ENCODE data around the gene SART1. TPM values are rescaled to one million over a fixed set of nuclear protein-coding genes. Genes with fewer than 3 reads are reported as not detected.

The SART1 gene
- total RNA-seq, 1 donor from 2014 or later: 37.3 TPM

GRCh38 chr11:65997286-65997685 is 35.8 kb downstream of the SART1 start:
- Mint-ChIP-seq H3K4me1 (ENCODE audit: low read depth) (peaks cover 16% of the 10 kb centered on the region), H3K9me3 (ENCODE audit: low read depth) (no peaks in the 10 kb centered on the region), H3K4me3 (ENCODE audit: unreplicated experiment) (no peak overlapping the region), H3K27me3 (ENCODE audit: low read depth) (no peaks in the 10 kb centered on the region), H3K27ac (ENCODE audit: unreplicated experiment) (no peak overlapping the region), H3K36me3 (ENCODE audit: low read depth) (peaks cover 25% of the 10 kb centered on the region)
- TF ChIP-seq CTCF (IDR thresholded peaks at IDR 0.05): no peak
- DNase-seq (ENCODE audit: low spot score): no peak

- Mint-ChIP-seq H3K4me1 (ENCODE audit: low read depth) (peaks cover 26% of the 10 kb centered on the region), H3K27me3 (ENCODE audit: low read depth) (no peaks in the 10 kb centered on the region), H3K27ac (ENCODE audit: unreplicated experiment) (peak within 1 kb of the TSS; percentile 99), H3K4me3 (ENCODE audit: unreplicated experiment) (peak within 1 kb of the TSS; percentile 99), H3K36me3 (ENCODE audit: low read depth) (peaks cover 26% of the 10 kb centered on the region), H3K9me3 (ENCODE audit: low read depth) (no peaks in the 10 kb centered on the region)
- TF ChIP-seq CTCF (IDR thresholded peaks at IDR 0.05): no peak
- DNase-seq (ENCODE audit: low spot score): peak; percentile 96
Measured at GRCh38 chr11:66001942-66002647, 40.6 kb downstream of the SART1 start, which contains the start of the genes BANF1 and EIF1AD. TSS of gene BANF1 (plus strand) at chr11:66002503. CDS start at chr11:66003251, 748 bp downstream. TSS of gene EIF1AD (minus strand) at chr11:66002157. CDS start at chr11:66000389, 1,768 bp downstream.

- DNase-seq (ENCODE audit: low spot score): no peak
- Mint-ChIP-seq H3K27me3 (ENCODE audit: low read depth) (no peaks in the 10 kb centered on the region), H3K36me3 (ENCODE audit: low read depth) (peaks cover 20% of the 10 kb centered on the region)
Measured at GRCh38 chr11:66002648-66003225, 41.2 kb downstream of the SART1 start.

GRCh38 chr11:66003291-66003690 is 41.8 kb downstream of the SART1 start:
- TF ChIP-seq CTCF (IDR thresholded peaks at IDR 0.05): no peak
- H3K27ac Mint-ChIP-seq (ENCODE audit: unreplicated experiment): peak overlapping the region; percentile 86
- DNase-seq (ENCODE audit: low spot score): no peak
- H3K4me3 Mint-ChIP-seq (ENCODE audit: unreplicated experiment): peak overlapping the region; percentile 99
- no peaks in the 10 kb centered on the region for H3K27me3 Mint-ChIP-seq (ENCODE audit: low read depth)
- H3K4me1 Mint-ChIP-seq (ENCODE audit: low read depth): peaks cover 26% of the 10 kb centered on the region
- H3K36me3 Mint-ChIP-seq (ENCODE audit: low read depth): peaks cover 16% of the 10 kb centered on the region
- no peaks in the 10 kb centered on the region for H3K9me3 Mint-ChIP-seq (ENCODE audit: low read depth)

More at GRCh38 chr11:66002648-66003225, 41.2 kb downstream of the SART1 start:
- peak; percentile 30 for TF ChIP-seq CTCF (IDR thresholded peaks at IDR 0.05)
- Mint-ChIP-seq H3K27ac (ENCODE audit: unreplicated experiment) (peak overlapping the region; percentile 99), H3K4me1 (ENCODE audit: low read depth) (peaks cover 26% of the 10 kb centered on the region), H3K4me3 (ENCODE audit: unreplicated experiment) (peak overlapping the region; percentile 99), H3K9me3 (ENCODE audit: low read depth) (no peaks in the 10 kb centered on the region)

GRCh38 chr11:66004186-66004585 is 42.7 kb downstream of the SART1 start:
- H3K4me3 Mint-ChIP-seq (ENCODE audit: unreplicated experiment): peak overlapping the region; percentile 22
- DNase-seq (ENCODE audit: low spot score): no peak
- TF ChIP-seq CTCF (IDR thresholded peaks at IDR 0.05): no peak
- no peak overlapping the region for H3K27ac Mint-ChIP-seq (ENCODE audit: unreplicated experiment)
- H3K4me1 Mint-ChIP-seq (ENCODE audit: low read depth): peaks cover 30% of the 10 kb centered on the region
- peaks cover 9% of the 10 kb centered on the region for H3K36me3 Mint-ChIP-seq (ENCODE audit: low read depth)
- H3K27me3 Mint-ChIP-seq (ENCODE audit: low read depth): no peaks in the 10 kb centered on the region
- no peaks in the 10 kb centered on the region for H3K9me3 Mint-ChIP-seq (ENCODE audit: low read depth)

Data from chondrocyte (in vitro differentiated cells).